Measurements from ENCODE around the gene DYNC1LI1.

- TF ChIP-seq CTCF (IDR thresholded peaks at IDR 0.05; ENCODE audit: poor library complexity) (no peak), EZH2 (IDR thresholded peaks at IDR 0.05; ENCODE audit: borderline replicate concordance) (no peak)
These were observed 26.3 kb upstream of the DYNC1LI1 start for GRCh38 chr3:32596909-32597369.

Data from hepatocyte (in vitro differentiated cells).